ENCODE measurements around the gene SRP14.
"Not testable (repeated sequence)": the region's sequence is repeated elsewhere in the genome, so short reads cannot be mapped to it uniquely, and the experiment has no call there.

The SRP14 gene

GRCh38 chr15:39997031-39997430 is 42.0 kb downstream of the SRP14 start:
- in situ Hi-C loops (cut with MboI; ENCODE audit: low sequenced_read_pairs) = no loop called here

DNA sequence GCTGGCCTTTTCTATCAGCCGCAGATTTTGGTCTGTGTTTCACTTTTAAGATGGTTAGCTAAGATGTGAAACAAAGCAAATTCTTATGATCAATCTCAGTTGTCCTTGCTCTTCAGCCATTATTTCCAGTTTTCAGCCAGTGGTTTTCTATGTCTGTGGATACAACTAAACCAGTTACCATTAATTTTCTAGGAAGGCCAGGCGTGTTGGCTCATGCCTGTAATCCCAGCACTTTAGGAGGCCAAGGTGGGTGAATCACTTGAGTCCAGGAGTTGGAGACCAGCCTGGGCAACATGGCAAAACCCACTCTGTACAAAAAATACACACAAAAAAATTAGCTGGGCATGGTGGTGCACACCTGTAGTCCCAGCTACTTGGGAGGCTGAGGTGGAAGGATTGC is 42.8 kb downstream of the SRP14 start:
- in situ Hi-C loops (cut with MboI; ENCODE audit: low sequenced_read_pairs) = not testable (repeated sequence)

- in situ Hi-C loops (cut with MboI; ENCODE audit: low sequenced_read_pairs) = not testable (repeated sequence)
These were observed 46.0 kb downstream of the SRP14 start for GRCh38 chr15:39992953-39993352.

DNA sequence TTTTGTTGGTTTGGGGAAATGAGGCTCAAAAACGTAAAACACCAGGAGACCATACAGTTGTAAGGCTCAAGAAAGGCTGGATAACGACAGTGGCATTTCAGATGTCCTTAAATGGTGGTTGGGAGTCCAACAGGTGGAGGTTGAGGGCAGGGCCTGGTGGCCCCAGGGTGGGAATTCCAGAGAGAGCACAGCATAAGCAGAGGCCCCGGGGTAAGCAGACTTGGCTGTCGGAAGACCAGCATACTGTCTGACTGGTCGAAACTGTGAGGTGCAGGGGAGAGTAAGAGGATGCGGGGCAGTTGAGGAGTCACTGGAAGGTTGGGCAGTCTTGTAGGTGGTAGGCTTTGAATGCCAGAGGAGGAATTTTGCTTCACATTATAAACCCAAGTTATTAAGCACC is 48.3 kb downstream of the SRP14 start:
- in situ Hi-C loops (cut with MboI; ENCODE audit: low sequenced_read_pairs) = no loop called here

- in situ Hi-C loops (cut with MboI; ENCODE audit: low sequenced_read_pairs) = no loop called here
These were observed 51.2 kb downstream of the SRP14 start for GRCh38 chr15:39987821-39988220.
